GM20000 (cell line): Measurements from ENCODE around the gene USH2A.

Experiments used
- DNase-seq: peaks from one replicate; pipeline ENCODE4 v3.0.0; 2012; ENCODE audit warnings: low spot score
- CTCF ChIP-seq: IDR thresholded peaks from 2 replicates; pipeline ENCODE4 v1.5.1; 2012; ENCODE audit warnings: mild to moderate bottlenecking, control low read depth; ENCODE audit errors: extremely low read depth, missing control alignments

Gene USH2A

DNA sequence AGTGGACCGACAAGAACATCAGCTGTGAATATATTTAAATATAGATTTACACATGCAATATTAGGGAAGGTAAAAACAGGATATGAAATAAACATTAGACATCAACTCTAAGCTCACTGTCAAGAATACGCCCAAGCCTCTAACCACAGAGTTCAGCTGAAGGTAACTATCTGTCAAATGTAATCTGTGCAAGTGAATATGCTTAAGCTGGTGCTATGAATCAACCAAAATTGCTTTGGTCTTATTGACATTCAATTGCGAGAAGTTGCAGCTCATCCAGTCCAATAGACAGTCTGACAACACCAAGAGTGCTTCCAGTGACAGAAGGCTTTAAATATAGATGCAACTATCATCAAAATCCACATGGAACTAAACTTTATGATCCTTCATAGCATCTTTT lies 32.3 kb downstream of the USH2A start:
- DNase-seq, result no peak
- no peak for TF ChIP-seq CTCF

- DNase-seq, result no peak
Observed at GRCh38 chr1:216389774-216390173, 33.5 kb downstream of the USH2A start.

DNA sequence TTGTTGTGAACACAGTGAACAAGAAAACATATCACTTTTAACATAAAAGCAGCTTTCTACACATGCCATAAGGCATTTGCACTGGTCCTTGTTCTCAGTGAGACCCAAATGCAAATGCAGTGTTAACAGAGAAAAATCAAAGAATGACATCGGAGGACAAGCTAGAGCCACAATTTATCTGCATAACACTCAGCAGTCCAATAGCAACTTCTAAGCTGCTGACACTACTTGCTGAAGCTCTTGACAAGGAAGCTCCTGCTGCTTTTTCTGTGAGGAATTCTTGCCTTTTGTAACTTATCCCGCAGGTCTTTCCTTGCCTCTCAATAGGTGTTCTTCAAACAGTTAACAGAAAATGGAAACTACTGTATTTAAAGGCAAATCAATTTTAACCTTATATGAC lies 34.7 kb downstream of the USH2A start:
- DNase-seq, result no peak
- no peak for TF ChIP-seq CTCF

More at GRCh38 chr1:216389774-216390173, 33.5 kb downstream of the USH2A start:
- TF ChIP-seq CTCF, result no peak

DNA sequence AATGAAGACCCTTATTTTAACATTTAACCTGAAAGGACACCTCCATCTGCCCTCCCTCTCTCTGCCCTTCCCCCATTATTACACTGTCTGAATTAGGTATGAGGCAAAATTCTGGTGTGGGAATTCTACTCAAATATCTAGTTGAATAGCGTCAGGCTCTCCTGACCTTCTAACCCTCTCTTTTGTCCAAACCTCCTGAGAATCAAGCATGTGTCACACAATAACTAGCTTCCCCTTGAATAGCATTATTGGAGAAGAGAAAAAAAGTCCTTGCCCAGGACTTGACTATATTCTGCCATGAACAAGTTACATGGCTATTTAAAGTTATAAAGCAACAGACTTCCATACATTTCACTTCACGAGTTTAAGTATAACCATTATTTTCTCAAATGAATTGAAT lies 35.5 kb downstream of the USH2A start:
- no peak for DNase-seq
- no peak for TF ChIP-seq CTCF

GRCh38 chr1:216379441-216379840 lies 43.8 kb downstream of the USH2A start:
- no peak for DNase-seq
- no peak for TF ChIP-seq CTCF

DNA sequence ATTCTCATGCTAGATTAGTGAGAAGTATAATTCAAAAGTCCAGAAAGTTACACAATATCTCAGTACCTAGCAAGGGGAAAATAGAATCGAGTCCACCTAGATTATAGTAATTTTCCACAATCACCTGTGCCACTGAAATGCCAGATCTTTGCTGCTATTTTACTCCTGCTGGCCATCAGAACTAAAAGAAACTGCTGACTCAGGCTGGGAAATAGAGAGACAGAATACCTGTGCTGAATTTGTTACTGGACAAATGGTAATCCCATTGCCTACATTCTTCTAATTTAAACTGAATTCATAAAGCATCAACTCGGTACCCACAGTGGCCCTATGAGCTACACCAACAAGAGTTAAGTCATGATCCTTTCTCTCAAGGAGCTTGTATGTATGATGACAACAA lies 55.0 kb downstream of the USH2A start:
- DNase-seq, result no peak
- TF ChIP-seq CTCF, result no peak

DNA sequence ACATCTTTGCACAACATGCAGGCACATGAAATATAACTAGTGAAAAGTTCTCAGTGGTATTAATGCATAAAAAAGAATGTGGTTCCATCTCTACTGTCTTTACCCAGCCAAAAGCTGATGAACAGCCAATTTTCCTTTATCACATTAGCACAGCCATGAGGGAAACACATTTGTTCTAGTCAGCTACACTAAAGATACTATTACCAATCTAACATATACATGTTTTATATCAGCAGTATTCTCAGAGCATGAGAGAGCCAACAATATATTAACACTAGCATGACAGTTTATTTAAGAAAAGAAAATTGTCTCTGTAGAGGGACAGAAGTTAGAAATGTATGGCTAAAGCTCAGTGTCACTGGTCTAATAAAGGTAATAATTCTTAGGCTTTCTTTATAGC lies 56.3 kb downstream of the USH2A start:
- DNase-seq, result no peak
- TF ChIP-seq CTCF, result no peak
